ENCODE measurements around the gene MAPK9.

The MAPK9 gene

DNA sequence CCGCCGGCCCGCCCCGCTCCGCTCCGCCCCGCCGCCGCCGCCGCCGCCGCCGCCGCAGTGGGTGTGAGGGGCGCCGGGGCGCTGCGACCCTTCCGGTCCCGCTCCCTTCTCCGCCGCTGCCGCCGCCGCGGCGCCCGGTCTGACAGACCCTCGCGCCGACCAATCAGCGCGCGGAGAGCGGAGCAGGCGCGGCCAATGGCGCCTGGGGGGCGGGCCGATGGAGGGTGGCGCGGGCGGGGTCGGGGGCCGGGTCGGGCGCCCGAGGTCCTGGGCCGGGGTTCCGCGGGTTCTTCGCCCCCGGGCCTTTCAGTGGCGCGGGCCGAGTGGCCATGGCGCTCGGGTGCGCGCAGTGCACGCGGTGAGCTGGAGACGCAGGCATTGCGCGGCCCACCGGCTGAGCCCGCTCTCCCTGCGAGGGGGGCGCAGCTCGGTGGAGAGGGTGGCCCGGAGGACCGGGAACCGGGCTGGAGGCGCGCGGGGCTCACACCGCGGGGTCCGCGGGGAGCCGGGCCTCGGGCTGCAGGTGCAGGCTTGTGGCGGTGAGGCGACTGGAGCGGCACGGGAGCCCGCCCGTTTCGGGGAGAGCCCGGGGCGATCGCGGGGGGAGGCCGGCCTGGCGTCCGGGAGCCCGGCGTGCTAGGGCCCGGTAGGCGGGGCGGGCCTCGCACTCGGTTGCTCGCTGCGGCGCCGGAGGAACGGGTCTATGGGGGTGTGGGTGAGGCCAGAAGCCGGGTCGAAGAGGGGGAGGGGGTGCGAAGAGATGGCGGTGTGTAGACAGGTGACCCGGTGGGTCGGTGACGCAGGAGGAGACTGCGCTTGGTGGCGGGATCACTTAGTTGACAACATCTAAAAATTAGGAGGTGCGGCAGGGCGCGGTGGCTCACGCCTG, at the start of gene MAPK9:
Gene MAPK9, minus strand, starts transcription at position 141 of the 889 bp plus-strand sequence. CDS start 11,522 bp downstream, outside the sequence.
- peak; percentile 82 for DNase-seq

GRCh38 chr5:180341595-180341994, 49.7 kb upstream of the MAPK9 start:
- no peak for DNase-seq

DNA sequence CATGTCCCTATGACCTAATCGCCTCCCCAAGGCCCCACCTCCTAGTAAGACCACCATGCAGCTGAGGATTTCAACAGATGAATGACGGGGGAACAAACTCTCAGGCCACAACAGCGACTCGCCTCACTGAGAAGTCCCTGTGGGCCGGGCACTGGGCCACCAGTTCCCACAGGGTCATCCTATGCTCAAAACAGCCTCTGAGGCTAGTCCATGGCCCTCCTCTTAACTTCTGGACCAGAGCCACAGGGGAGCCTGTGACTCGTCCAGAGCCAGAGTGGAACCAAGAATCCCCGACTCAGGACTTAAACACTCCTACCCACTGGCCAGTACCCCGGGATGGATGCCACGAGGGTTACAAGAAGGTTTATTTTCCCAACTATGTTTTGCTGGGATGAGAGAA, 49.0 kb upstream of the MAPK9 start:
- DNase-seq = no peak

DNA sequence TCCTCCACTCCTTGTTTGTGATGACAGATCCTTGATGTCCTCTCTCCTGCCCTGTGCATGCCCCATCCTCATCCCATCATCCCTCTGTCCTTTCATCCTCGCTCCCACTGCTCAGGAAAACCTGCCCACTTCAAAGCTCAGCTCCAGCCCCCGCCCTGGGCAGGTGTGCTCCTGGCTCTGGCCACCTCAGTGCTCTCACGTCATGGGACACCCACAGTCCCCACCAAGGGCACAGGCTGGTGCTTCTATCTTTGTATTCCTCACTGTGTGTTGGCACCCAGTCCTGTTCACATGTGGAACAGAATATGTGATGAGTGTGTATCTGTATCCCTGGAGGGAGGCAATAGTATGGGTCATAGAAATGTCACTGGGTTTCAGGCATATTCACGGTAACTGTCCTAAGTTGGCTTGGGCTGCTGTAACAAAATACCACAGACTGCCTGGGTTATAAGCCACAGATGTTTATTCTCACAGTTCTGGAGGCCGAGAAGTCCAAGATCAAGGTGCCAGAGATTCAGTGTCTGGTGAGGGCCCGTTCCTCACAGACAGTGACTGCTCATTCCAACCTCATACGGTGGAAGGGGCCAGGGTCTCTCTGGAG, 47.8 kb upstream of the MAPK9 start:
- no peak for DNase-seq

- no peak for DNase-seq
Measured at GRCh38 chr5:180338001-180338707, 46.3 kb upstream of the MAPK9 start.

DNA sequence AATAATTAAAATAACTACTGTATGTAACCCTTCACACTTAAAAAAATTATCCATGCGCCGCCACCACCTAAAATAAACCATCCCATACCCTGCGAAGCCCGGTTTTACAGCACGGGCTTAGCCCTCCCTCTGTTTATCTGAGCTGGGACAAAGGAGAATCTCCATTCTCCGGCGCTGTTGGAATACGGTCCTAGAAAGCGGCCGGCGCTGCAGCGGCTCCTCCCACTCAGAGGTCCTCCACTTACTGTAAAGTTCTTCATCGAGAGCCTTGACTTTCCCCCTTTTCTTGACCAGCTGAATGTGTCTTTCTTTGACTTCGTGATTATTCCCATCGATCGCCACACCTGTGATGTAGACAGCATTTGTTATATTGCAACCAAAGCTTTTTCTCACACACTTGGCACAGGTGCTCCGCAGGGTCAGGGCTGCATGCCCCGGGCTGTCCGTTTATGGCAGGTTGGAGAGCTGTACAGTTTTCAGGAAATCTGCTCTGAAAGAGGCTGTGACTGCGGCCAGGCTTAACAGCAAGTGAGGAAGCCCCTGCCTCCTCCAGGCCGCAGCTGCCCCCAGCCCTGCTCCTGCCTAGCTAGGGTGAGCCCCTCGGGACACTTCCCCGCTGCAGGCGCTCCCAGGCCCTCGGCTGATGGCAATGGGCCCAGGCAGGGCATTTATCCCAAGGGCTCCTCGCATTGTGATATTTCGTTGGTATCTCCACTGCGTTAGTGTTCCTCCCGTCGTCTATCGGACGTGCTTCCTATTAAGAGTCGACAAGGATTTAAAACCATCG, 44.5 kb upstream of the MAPK9 start:
- DNase-seq = no peak

GRCh38 chr5:180335614-180336233, 43.8 kb upstream of the MAPK9 start:
- DNase-seq = no peak

DNA sequence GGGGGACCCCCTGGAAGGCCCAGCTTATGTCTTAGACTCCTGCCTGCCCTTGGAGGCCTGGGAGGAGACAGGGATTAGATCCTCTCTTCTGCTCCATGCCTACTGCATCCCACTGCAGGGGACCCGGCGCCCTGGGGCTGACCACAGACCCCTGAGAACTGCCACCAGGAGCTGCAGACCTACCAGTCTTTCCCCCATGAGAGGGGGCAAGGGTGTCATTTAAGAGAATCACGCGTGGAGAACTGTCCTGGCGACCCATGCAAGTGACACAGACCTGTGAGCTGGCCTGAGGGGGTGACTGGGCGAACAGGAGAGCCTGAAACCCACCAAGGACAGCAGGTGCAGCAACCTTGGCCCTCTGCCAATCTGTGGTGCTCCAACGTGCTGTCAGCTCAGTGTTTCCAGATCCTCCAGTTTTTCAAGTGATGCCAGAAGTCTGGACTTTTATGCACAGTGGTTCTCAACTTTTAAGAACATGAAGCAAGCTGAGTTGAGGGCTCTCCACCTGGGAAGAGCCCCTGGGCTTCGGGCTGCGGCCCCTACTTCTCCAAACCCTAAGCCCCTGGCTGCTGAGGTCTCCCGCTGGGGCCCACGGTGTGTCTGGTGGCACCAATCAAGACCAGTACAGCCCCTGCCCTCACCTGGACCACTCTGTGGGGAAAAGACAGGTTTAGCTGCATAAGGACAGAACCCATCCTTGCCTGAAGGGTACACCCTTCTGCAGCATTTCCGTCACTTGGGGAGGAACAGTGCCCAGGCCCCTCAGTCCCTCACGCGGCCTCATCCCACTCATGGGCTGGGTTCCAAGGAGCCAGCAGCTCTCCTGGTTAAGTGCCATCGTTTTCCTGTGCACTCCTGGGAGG, 43.1 kb upstream of the MAPK9 start:
- DNase-seq = no peak

- no peak for DNase-seq
Measured at GRCh38 chr5:180334176-180334575, 42.3 kb upstream of the MAPK9 start.

DNA sequence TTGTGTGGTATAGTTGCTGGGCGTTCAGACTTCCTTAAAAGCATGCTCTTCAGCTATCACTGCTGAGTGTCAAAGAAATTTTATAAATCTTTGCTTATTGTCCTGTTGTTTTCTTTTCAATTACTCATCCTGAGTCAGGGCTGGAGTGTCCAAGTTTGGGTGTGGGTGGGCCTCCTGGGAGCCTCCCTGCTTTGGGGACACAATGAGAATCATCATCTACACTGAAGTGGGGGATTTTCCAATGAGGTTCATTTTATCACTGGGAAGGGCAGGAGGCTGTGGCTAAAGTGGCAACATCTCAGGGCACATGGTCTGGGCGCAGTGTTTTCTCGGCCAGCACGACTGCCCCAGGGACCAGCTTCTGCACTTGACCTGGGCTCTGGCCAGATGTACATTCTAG, 41.8 kb upstream of the MAPK9 start:
- DNase-seq = no peak

DNA sequence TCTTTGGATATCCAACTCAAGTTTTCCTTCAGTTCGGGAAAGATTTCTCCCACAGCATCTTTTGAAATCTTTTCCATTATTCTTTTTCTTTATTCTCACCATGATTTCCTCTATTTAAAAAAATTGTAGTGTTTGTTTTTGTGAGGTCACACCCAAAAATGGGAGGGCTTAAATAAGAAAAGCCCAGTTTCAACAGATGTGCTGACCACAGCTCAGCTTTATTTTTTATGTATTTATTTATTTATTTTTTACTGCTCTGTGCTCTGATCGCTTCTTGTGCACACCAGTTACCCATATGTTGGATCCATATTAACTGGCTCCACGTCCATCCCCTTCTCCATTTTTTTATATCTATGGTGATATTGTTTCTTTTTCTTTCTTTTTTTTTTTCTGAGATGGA, 41.0 kb upstream of the MAPK9 start:
- no peak for DNase-seq

DNA sequence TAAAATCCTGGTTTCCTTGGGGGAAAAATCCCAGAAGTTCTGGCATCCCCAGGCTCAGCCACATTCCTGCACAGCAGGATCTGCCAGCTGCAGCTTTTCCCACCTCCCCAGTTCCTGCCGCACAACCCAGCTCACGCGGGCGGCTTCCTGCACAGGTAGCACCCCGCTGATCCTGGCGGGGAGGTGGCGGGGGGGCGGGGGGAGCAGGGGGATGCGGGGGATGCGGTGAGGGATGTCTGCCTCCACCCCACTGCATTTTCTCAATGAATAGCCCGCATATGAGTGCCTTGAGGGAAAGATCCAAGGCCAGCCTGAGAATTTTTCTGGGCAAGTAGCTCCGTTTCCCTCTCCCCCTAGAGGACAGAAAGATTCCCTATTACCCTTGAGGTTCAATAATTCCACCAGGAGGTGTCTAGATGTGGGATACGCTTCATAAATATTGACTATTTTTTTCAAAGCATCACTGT, 40.2 kb upstream of the MAPK9 start:
- DNase-seq = peak; percentile 22

- no peak for DNase-seq
Measured at GRCh38 chr5:180331647-180331950, 39.7 kb upstream of the MAPK9 start.

GRCh38 chr5:180330810-180331646, 39.1 kb upstream of the MAPK9 start:
- DNase-seq = no peak

- no peak for DNase-seq
Measured at GRCh38 chr5:180330270-180330648, 38.4 kb upstream of the MAPK9 start.

DNA sequence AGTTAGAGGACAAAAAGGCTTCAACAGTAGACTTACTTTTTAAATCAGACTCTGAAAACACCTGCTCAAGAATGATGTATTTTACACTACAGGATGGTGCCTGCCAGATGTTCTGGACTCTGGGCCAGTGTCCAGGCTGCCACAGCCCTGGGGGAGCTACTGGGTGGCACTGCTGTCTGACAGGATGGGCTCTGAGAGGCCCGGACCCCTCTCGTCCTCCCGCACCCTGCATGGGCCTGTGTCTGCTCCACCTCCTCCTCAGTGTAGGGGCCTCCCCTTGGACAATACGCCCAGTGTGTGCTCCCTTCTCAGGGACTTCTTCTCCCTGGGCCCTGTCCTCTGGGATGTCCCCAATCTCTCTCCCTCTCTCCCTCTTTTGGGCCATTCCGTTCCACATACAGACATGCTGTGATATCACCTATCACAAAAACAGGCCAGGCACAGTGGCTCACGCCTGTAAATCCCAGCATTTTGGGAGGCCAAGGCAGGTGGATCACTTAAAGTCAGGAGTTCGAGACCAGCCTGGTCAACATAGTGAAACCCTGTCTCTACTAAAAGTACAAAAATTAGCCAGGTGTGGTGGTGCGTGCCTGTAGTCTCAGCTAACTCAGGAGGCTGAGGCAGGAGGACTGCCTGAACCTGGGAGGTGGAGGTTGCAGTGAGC, 37.9 kb upstream of the MAPK9 start:
- DNase-seq = no peak

GRCh38 chr5:180329138-180329435, 37.2 kb upstream of the MAPK9 start:
- DNase-seq = no peak

DNA sequence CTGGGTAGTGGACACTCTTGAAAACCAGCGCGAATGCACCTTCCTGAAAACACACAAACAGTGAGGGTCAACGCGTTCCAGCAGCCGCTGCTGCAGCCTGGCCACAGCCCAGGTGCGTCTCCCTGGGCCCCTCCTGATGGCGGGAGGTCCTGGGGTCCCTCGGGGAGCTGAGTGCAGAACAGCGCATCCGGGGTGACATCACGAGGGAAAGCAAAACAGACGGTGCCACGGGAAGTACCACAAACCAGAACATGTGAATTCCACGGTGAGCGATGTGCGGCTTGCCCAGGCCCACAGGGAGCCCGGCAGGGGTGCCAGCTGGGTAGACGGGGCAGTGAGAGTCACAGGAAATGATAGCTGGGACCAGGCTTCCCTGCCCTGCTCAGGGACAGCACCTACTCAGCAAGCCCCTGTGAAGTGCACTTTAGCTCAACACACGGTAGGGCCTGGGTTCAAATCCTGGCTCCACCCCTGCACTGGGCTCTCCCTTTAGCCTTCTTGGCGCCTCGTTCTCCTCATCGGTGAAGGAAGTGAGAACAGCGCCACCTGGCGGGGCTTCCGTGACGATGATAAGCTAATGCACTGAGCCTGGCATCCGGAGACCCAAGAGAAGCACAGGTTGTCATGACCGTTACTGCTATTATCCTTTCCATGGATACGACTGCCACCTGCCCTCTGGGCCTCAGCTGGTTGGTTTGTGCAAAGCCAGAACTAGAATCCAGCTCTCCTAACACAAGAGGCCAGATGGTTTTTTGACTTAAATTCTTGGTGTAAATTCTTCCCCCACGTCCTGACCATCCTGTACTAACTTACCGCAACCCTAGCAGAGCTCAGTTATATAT, 36.6 kb upstream of the MAPK9 start:
- DNase-seq = peak; percentile 78

- no peak for DNase-seq
Measured at GRCh38 chr5:180326989-180327565, 35.2 kb upstream of the MAPK9 start.
